SJCRH30 (cell line): Measurements from ENCODE around the gene ATR. TPM values are rescaled to one million over a fixed set of nuclear protein-coding genes. Genes with fewer than 3 reads are reported as not detected.
"Not testable (repeated sequence)": the region's sequence is repeated elsewhere in the genome, so short reads cannot be mapped to it uniquely, and the experiment has no call there.

ENCODE experiments used
- DNase-seq, 2 experiments: peaks; one replicate each; pipeline ENCODE4 v3.0.0-alpha.2; 2015 to 2020
- H3K27ac ChIP-seq: fragments of 250-450 bp; sonication (Bioruptor Pico); 2 replicates; pipeline ENCODE4 v1.5.1; 2020; ENCODE audit warnings: mild to moderate bottlenecking, moderate library complexity
- H3K27me3 ChIP-seq: fragments of 250-450 bp; sonication (Bioruptor Pico); 2 replicates; pipeline ENCODE4 v1.5.1; 2020; ENCODE audit warnings: mild to moderate bottlenecking, moderate library complexity
- H3K36me3 ChIP-seq: fragments of 250-450 bp; sonication (Bioruptor Pico); 2 replicates; pipeline ENCODE4 v1.5.1; 2020; ENCODE audit warnings: mild to moderate bottlenecking, moderate library complexity
- H3K4me1 ChIP-seq: fragments of 250-450 bp; sonication (Bioruptor Pico); 2 replicates; pipeline ENCODE4 v1.5.1; 2020; ENCODE audit warnings: mild to moderate bottlenecking, moderate library complexity
- H3K4me3 ChIP-seq: fragments of 250-450 bp; sonication (Bioruptor Pico); 2 replicates; pipeline ENCODE4 v1.5.1; 2020; ENCODE audit warnings: mild to moderate bottlenecking, moderate library complexity
- H3K9me3 ChIP-seq: fragments of 250-450 bp; sonication (Bioruptor Pico); replicated peaks from 2 replicates; pipeline ENCODE4 v1.5.1; 2020; ENCODE audit warnings: mild to moderate bottlenecking, moderate library complexity
- total RNA-seq: library from RNA; depleted of rRNA; stranded (reverse); fragments of >200 nt; shearing (Covaris generic); gene quantifications from 2 replicates; pipeline ENCODE4 v1.2.3, GENCODE V29; 2014

The ATR gene
- total RNA-seq, 1 experiment from 2014 or later = 33.1 TPM

DNA sequence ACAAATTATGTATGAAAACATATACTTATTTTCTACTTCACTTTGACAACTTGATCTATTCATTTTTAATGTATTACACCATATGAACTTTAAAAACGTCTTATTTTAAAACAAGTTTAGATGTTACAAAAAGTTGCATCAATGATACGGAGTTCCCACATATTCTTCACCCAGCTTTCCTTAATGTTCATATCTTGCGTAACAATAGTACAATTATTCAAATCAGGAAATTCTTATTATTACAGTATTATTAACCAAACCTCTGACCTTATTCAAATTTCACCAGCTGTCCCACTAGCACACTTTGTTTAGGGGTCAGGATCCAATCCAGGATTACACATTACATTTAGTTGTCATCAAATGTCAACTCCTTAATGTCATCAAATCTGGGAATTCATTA lies 117.8 kb downstream of the ATR start:
- Histone ChIP-seq H3K4me1 (no peaks in the 10 kb centered on the region), H3K36me3 (peaks cover 29% of the 10 kb centered on the region), H3K4me3 (no peak overlapping the region), H3K9me3 (no peaks in the 10 kb centered on the region), H3K27ac (no peak overlapping the region), H3K27me3 (no peaks in the 10 kb centered on the region)
- DNase-seq = no peak

GRCh38 chr3:142459929-142460328 lies 118.6 kb downstream of the ATR start:
- no peak overlapping the region for H3K4me3 ChIP-seq
- no peaks in the 10 kb centered on the region for H3K9me3 ChIP-seq
- no peak overlapping the region for H3K27ac ChIP-seq
- H3K27me3 ChIP-seq = no peaks in the 10 kb centered on the region
- peaks cover 33% of the 10 kb centered on the region for H3K36me3 ChIP-seq
- H3K4me1 ChIP-seq = no peaks in the 10 kb centered on the region
- DNase-seq = no peak

GRCh38 chr3:142459096-142459495 lies 119.4 kb downstream of the ATR start:
- Histone ChIP-seq H3K4me1 (no peaks in the 10 kb centered on the region), H3K27ac (no peak overlapping the region), H3K9me3 (no peaks in the 10 kb centered on the region), H3K36me3 (peaks cover 27% of the 10 kb centered on the region), H3K27me3 (no peaks in the 10 kb centered on the region), H3K4me3 (no peak overlapping the region)
- no peak for DNase-seq

DNA sequence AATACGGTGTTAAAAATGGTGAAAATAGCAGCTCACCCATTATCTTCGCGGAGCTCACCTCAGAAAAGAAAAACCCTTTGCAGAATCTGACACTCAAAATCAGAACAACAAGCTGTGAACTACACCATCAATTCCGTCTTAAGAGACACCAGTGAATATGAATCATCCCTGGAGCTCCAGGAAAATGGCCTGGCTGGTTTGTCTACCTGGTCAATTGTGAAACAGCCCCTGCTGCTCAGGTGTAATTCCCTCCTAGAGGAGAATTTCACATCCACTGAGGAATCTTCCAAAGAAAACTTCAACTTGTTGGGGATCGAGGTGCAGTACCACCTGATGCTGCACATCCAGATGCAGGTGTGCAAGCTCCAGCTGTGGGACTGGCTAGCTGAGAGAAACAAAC lies 127.7 kb downstream of the ATR start:
- Histone ChIP-seq H3K36me3 (peaks cover 22% of the 10 kb centered on the region), H3K4me1 (peaks cover 6% of the 10 kb centered on the region), H3K27ac (no peak overlapping the region), H3K4me3 (no peak overlapping the region), H3K27me3 (no peaks in the 10 kb centered on the region), H3K9me3 (no peaks in the 10 kb centered on the region)
- no peak for DNase-seq

DNA sequence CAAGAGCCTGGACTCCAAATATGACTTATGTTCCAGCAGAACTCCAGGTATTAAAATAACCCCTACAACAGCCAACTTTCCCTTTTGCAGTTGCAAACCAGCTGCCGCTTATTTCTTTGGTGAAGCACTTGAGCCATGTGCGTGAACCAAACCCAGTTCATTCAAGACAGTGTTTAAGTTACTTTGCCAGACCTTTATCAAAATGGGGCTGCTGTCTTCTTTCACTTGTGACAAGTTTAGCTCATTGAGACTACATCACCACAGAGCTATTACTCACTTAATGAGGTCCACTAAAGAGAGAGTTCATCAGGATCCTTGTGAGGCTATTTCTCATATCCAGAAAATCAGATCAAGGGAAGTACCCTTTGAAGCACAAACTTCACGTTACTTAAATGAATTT lies 128.3 kb downstream of the ATR start:
- Histone ChIP-seq H3K4me3 (no peak overlapping the region), H3K27ac (no peak overlapping the region), H3K27me3 (no peaks in the 10 kb centered on the region), H3K4me1 (peaks cover 6% of the 10 kb centered on the region), H3K36me3 (peaks cover 17% of the 10 kb centered on the region), H3K9me3 (no peaks in the 10 kb centered on the region)
- DNase-seq = no peak

DNA sequence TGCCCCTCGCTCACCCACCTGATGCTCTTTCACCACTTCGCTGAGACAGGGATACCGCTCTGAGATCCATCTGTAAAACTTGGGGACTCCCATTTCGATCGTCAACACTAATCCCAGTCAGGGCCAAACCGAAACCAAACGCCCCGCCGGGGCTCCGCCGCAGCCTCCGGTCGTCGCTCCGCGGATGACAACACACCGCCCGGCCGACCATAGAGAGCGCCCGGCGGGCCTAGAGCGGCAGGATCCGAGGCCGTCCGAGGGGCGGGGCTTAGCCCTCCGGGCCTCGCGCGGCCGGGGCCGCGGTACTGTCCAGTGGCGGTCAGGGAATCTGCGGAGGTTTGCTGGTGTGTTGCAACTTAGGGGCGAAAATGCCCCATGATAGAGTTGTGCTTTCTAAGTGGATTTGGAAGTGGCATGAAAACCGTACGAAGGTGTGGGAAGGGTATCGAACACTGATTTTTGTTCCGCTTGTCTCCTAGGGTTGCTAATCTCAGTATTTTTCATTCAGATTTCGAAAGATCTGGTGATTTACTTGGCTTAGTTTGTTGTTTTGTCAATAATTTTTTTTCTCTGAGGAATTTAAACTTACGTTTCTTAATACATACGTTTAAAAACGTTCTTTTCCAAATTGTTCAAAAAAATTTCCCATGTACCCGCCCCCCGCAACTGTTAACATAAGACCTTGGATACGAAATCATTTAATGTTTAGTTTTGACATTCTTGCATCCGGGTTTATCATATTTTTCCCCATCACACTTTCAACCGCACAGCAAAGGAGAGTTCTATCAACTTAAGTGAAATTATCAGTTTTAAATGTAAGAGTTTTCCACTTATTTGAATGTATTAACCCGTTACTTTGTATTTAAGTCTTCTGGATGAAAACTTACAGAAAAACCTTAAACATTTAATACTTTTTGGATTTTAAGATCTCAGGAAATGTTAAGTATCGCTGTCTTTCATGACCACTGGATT lies 130.4 kb downstream of the ATR start, which contains the start of gene XRN1:
Gene XRN1, minus strand, starts transcription at position 186 of the 972 bp plus-strand sequence. Its CDS starts 93 bp downstream, at position 93.
- Histone ChIP-seq H3K27ac (peak within 1 kb of the TSS; percentile 99), H3K4me1 (peaks cover 17% of the 10 kb centered on the region), H3K36me3 (peaks cover 24% of the 10 kb centered on the region), H3K9me3 (no peaks in the 10 kb centered on the region), H3K4me3 (peak within 1 kb of the TSS; percentile 91), H3K27me3 (no peaks in the 10 kb centered on the region)
- peak; percentile 97 to 98 for DNase-seq

DNA sequence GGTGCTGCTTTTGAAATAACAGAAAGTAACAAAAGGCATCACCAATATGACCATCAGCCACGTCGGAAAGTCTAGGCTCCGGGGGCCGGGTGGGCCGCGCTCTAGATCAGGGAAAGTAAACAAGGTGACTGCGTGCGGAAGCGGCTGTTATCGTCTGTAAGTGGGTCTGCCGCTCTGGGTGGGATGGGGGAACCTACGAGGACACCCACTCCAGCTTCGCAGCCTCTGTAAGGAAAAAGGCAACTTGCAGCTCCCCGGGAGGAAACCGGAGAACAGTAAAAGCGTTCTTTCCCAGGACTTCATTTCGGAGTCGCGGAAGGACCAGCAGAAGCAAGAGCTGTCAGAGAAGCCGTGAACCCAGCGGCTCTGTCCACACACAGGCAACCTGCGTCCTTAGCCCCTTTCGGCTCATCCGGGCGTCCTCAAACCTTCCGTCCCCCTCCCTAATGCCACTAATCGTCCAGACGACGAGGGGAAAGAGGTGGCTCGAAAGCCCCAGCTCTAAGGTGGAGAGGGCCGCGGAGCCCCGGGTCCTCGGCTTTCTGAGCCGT lies 131.2 kb downstream of the ATR start:
- peak overlapping the region; percentile 91 for H3K4me3 ChIP-seq
- H3K27ac ChIP-seq = peak overlapping the region; percentile 99
- H3K9me3 ChIP-seq = no peaks in the 10 kb centered on the region
- DNase-seq = peak; percentile 78
- peaks cover 17% of the 10 kb centered on the region for H3K4me1 ChIP-seq
- peaks cover 30% of the 10 kb centered on the region for H3K36me3 ChIP-seq
- H3K27me3 ChIP-seq = no peaks in the 10 kb centered on the region

- Histone ChIP-seq H3K4me3 (peak overlapping the region; percentile 91), H3K9me3 (no peaks in the 10 kb centered on the region), H3K27me3 (no peaks in the 10 kb centered on the region), H3K4me1 (peaks cover 18% of the 10 kb centered on the region), H3K27ac (peak overlapping the region; percentile 99), H3K36me3 (peaks cover 33% of the 10 kb centered on the region)
- DNase-seq = peak; percentile 38 to 81
Measured at GRCh38 chr3:142445816-142446254, 132.7 kb downstream of the ATR start.

- no peaks in the 10 kb centered on the region for H3K9me3 ChIP-seq
- peaks cover 27% of the 10 kb centered on the region for H3K36me3 ChIP-seq
- H3K27ac ChIP-seq = peak overlapping the region; percentile 99
- peak; percentile 87 to 88 for DNase-seq
- H3K4me1 ChIP-seq = peaks cover 31% of the 10 kb centered on the region
- H3K4me3 ChIP-seq = peak overlapping the region; percentile 91
- H3K27me3 ChIP-seq = no peaks in the 10 kb centered on the region
Measured at GRCh38 chr3:142444343-142444742, 134.2 kb downstream of the ATR start.

DNA sequence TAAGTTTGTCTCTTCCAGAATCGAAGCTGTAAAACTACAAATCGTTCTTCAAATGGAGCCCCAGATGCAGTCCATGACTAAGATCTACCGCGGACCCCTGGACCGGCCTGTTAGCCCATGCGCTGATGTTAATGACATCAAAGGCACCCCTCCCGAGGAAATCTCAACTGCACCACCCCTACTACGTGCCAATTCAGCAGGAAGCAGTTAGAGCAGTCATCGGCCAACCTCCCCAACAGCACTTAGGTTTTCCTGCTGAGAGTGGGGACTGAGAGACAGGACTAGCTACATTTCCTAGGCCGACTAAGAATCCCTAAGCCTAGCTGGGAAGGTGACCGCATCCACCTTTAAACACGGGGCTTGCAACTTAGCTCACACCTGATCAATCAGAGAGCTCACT lies 135.5 kb downstream of the ATR start:
- H3K4me3 ChIP-seq, H3K9me3 ChIP-seq, DNase-seq, H3K27me3 ChIP-seq: not testable (repeated sequence)
- H3K27ac ChIP-seq = peak overlapping the region; percentile 99
- H3K36me3 ChIP-seq = peaks cover 25% of the 10 kb centered on the region
- peaks cover 31% of the 10 kb centered on the region for H3K4me1 ChIP-seq

- DNase-seq, H3K4me3 ChIP-seq, H3K9me3 ChIP-seq, H3K27me3 ChIP-seq: not testable (repeated sequence)
- Histone ChIP-seq H3K36me3 (peaks cover 34% of the 10 kb centered on the region), H3K27ac (peak overlapping the region; percentile 99), H3K4me1 (peaks cover 37% of the 10 kb centered on the region)
Measured at GRCh38 chr3:142439499-142440220, 138.9 kb downstream of the ATR start.

DNA sequence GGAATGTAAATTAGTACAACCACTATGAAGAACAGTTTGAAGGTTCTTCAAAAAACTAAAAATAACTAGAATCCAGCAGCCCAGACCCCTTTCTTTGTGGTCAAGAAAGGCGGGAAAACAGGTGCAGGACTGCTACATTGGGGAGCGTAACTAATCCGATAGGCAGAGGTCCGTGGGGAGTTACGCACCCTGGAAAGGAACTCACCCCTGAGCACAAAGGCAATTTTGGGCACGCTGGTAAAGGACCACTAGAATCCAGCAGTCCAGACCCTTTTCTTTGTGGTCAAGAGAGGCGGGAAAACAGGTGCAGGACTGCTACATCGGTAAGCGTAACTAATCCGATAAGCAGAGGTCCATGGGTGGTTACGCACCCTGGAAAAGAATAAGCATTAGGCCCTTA lies 140.4 kb downstream of the ATR start:
- peak overlapping the region; percentile 99 for H3K27ac ChIP-seq
- peak overlapping the region; percentile 58 for H3K4me3 ChIP-seq
- H3K4me1 ChIP-seq = peaks cover 34% of the 10 kb centered on the region
- H3K9me3 ChIP-seq, H3K27me3 ChIP-seq: not testable (repeated sequence)
- H3K36me3 ChIP-seq = peaks cover 42% of the 10 kb centered on the region
- peak; percentile 99 to 100 for DNase-seq

DNA sequence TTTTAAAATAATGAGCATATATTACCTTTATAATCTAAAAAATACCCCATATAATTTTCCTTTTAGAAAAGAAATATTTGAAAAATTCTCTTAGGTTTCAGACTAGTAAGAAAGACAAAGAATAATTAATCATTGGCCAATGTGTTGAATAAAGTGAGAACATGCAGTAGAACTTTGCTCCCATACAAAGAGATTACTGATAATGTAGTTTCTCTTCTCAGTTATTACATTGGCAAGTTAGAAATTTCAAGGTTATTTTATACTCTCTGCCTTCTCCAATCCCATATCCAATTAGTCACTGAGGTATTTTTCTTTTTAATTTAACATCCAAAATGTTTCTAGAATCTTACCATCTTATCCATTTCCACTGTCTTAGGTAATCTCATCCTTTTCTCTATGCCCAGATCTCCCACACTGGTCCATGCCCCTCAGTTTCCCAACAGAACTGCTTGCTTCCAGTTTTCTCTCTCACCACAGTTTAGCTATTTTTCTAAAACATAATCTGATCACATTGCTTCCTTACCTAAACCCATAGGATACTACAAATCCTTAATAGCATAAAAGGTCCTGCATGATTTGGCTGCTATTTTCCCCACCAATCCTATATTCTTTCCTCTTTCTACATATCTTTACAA lies 141.5 kb downstream of the ATR start:
- Histone ChIP-seq H3K27me3 (no peaks in the 10 kb centered on the region), H3K4me1 (peaks cover 43% of the 10 kb centered on the region), H3K4me3 (peak overlapping the region; percentile 58), H3K36me3 (peaks cover 46% of the 10 kb centered on the region), H3K27ac (peak overlapping the region; percentile 99), H3K9me3 (no peaks in the 10 kb centered on the region)
- peak in 1 of 2 experiments; percentile 63 for DNase-seq

- peaks cover 63% of the 10 kb centered on the region for H3K36me3 ChIP-seq
- H3K27ac ChIP-seq = no peak overlapping the region
- no peak for DNase-seq
- peaks cover 29% of the 10 kb centered on the region for H3K4me1 ChIP-seq
- no peaks in the 10 kb centered on the region for H3K9me3 ChIP-seq
- no peak overlapping the region for H3K4me3 ChIP-seq
- H3K27me3 ChIP-seq = no peaks in the 10 kb centered on the region
Measured at GRCh38 chr3:142434503-142434902, 144.0 kb downstream of the ATR start.
